GM18526 (cell line): ENCODE results near the gene RASAL2.

ENCODE experiments used
- POLR2A ChIP-seq: IDR thresholded peaks from 3 replicates; pipeline ENCODE4 v1.6.1; 2011; ENCODE audit not compliant: insufficient read length; ENCODE audit errors: extremely low read depth

Gene RASAL2

GRCh38 chr1:178093494-178093950 lies 382 bp upstream of the RASAL2 start:
- TF ChIP-seq POLR2A: no peak

DNA sequence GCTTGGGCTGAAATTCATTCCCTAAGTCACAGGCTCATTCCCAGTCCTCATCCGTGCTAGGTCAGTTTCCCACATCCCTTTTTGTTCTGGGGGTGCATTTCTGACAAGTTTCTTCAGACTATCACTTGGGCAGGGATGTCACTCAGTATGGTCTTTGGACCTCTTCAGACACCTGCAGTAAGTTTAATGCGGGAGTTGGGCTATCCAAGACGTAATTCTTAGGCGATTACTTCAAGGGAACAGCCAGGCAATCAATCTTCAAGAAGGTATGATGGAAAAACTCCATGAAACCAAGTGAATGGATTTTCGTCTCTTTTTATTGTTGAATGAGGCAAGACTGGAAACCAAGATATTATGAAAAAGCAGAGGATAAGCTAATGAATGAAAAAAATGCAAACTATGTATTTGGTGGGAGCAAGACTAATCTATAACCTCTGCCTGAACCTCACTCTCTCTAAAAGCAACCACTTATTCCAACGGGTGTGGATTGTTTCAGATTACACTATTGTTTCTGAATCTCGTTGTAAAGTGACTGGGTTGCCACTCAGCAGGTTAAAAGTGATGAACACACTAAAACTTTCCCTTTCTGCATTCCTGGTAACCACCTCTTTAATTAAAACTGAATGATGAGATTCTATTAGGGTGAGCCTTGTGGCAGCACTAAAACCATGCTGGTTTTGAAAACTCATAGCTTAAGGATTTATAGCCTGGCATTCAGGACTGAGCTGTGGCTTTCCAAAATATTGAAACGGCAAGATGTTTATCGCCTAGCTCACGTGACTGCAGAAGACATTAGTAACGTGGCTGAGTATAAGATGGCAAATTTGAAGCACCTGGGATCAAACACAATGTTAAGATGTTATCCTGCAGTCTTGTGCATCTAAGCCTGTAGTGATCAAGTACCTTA lies 1.1 kb downstream of the RASAL2 start:
- TF ChIP-seq POLR2A: no peak

GRCh38 chr1:178096421-178096820 lies 2.5 kb downstream of the RASAL2 start:
- TF ChIP-seq POLR2A: no peak

DNA sequence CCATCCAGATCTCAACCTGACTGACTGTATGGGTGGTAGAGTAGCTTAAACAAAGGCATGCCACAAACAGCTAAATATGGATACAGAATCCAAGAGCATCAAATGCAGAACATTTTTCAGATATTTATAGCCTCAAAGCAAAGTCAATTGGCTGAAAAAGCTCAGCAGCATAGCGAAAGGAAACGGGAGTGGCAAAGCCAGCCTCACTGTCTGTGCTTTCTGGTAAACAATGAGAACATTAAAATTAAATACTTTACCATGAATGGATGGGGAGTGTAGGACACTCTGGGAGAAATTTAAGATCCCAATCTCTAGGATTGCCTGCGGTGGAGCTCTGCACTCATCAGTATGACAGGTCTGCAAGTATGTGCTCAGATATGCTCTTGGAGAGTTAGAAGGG lies 4.4 kb downstream of the RASAL2 start:
- TF ChIP-seq POLR2A: no peak

- no peak for TF ChIP-seq POLR2A
Observed at GRCh38 chr1:178101266-178101630, 7.3 kb downstream of the RASAL2 start.

GRCh38 chr1:178101654-178102053 lies 7.8 kb downstream of the RASAL2 start:
- TF ChIP-seq POLR2A: no peak

DNA sequence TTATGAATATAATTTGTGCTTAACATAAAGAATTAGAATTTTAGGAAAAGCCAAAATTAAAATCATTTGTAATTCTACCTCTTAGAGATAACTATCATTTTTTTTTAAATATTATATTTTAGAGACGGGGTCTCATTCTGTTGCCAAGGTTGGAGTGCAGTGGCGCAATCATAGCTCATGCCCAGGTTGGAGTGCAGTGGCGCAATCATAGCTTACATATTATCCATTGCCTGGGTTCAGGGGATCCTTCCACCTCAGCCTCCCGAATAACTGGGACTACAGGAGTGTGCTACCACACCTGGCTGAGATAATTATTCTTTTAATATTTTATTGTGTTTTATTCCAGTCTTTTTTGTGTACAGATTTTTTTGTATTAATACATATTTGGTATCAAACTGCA lies 8.3 kb downstream of the RASAL2 start:
- TF ChIP-seq POLR2A: no peak

GRCh38 chr1:178107823-178108222 lies 13.9 kb downstream of the RASAL2 start:
- no peak for TF ChIP-seq POLR2A

- TF ChIP-seq POLR2A: no peak
Observed at GRCh38 chr1:178109348-178110143, 15.6 kb downstream of the RASAL2 start.

GRCh38 chr1:178115260-178115659 lies 21.4 kb downstream of the RASAL2 start:
- no peak for TF ChIP-seq POLR2A

GRCh38 chr1:178118524-178118923 lies 24.6 kb downstream of the RASAL2 start:
- TF ChIP-seq POLR2A: no peak

GRCh38 chr1:178119628-178120027 lies 25.7 kb downstream of the RASAL2 start:
- TF ChIP-seq POLR2A: no peak

GRCh38 chr1:178120088-178120487 lies 26.2 kb downstream of the RASAL2 start:
- no peak for TF ChIP-seq POLR2A

DNA sequence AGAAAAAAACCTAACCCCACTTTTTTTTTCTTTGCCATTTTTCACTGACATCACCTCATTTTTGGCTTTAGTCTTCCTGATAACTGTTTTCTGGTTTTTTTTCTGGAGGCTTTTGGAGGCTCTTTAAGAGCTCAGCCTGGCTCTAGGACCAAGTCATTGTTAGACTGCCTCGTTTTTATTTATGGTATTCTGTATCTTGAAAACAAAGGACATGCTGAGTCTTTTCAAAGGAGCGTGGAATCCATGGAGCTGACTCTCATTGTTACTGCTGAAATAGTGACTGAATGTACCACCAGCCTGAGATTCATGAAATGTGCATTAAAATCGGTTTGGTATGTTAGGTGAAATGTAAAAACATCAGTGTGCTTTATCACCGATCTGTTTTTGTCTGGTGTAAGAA lies 28.0 kb downstream of the RASAL2 start:
- no peak for TF ChIP-seq POLR2A

DNA sequence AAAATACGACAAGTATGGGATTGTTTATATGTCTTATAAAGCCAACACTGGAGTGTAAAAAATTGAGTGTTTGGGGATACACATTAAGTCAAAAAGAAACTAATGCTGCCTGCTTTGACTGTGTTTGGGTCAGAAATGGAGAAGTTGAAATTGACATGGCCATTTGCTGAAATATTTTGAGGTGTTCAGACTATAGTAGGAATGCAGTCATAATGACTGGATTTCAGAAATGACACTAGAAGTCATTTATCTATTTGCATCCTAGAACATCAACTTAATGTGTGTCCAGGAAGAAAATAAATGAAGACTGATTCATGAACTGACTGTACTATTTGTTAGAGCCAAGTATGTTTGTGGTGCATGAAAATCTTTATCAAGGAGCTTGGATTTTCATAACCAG lies 28.4 kb downstream of the RASAL2 start:
- no peak for TF ChIP-seq POLR2A

- TF ChIP-seq POLR2A: no peak
Observed at GRCh38 chr1:178124115-178124514, 30.2 kb downstream of the RASAL2 start.
